ENCODE measurements around the gene ZNF445.
A peak's percentile ranks its signal among the peaks of the same experiment; 100 is the strongest.

The ZNF445 gene

GRCh38 chr3:44427683-44428082, 49.8 kb downstream of the ZNF445 start:
- H3K4me1 ChIP-seq (ENCODE audit: control insufficient read depth, insufficient read depth, low read depth, low read length): peaks cover 1% of the 10 kb centered on the region
- WGBS: 89% methylated on average over 3 of the region's 3 CpGs
- no peak overlapping the region for H3K14ac ChIP-seq (ENCODE audit: low read length in 2 of 2)
- H2AFZ ChIP-seq (ENCODE audit: low read depth, low read length): no peak overlapping the region
- no peak overlapping the region for H2BK120ac ChIP-seq (ENCODE audit: low read depth, low read length)
- H3K18ac ChIP-seq (ENCODE audit: low read depth in 1 of 2, low read length in 2 of 2): no peak overlapping the region
- no peak overlapping the region for H4K8ac ChIP-seq (ENCODE audit: low read length)
- no peak overlapping the region for H3K4me3 ChIP-seq (ENCODE audit: insufficient read depth in 1 of 2, low read depth in 1 of 2, low read length in 2 of 2)
- H3K23ac ChIP-seq (ENCODE audit: low read length in 2 of 2): no peak overlapping the region
- H3K27me3 ChIP-seq (ENCODE audit: control insufficient read depth in 1 of 2, insufficient read depth in 1 of 2, low read length in 2 of 2): peaks cover 4 to 22% of the 10 kb centered on the region in 2 experiments
- H2AK5ac ChIP-seq (ENCODE audit: low read length, severe bottlenecking): no peak overlapping the region
- no peak overlapping the region for H4K91ac ChIP-seq (ENCODE audit: low read length)
- H3K27ac ChIP-seq (ENCODE audit: low read length, poor library complexity, severe bottlenecking): no peak overlapping the region
- no peak for DNase-seq
- H3K4ac ChIP-seq (ENCODE audit: low read depth in 1 of 2, low read length in 2 of 2): no peak overlapping the region
- H2BK5ac ChIP-seq (ENCODE audit: low read depth, low read length, poor library complexity, severe bottlenecking): no peak overlapping the region
- no peak overlapping the region for H3K9ac ChIP-seq (ENCODE audit: low read length)
- no peak overlapping the region for H3K4me2 ChIP-seq (ENCODE audit: low read length, poor library complexity, severe bottlenecking)
- H3K79me1 ChIP-seq (replicated peaks; ENCODE audit: low read length, poor library complexity, severe bottlenecking): no peaks in the 10 kb centered on the region
- no peaks in the 10 kb centered on the region for H3K36me3 ChIP-seq (ENCODE audit: control insufficient read depth in 1 of 2, insufficient read depth in 2 of 2, low read depth in 1 of 2, low read length in 2 of 2)
- no peak overlapping the region for H2BK12ac ChIP-seq (ENCODE audit: low read length in 2 of 2)
- H2BK15ac ChIP-seq (ENCODE audit: low read depth, poor library complexity, severe bottlenecking): no peak overlapping the region
- H3K9me3 ChIP-seq (ENCODE audit: control insufficient read depth, low read length): no peaks in the 10 kb centered on the region

GRCh38 chr3:44424758-44425157, 52.7 kb downstream of the ZNF445 start:
- Histone ChIP-seq H3K27ac (ENCODE audit: low read length, poor library complexity, severe bottlenecking) (no peak overlapping the region), H2BK15ac (ENCODE audit: low read depth, poor library complexity, severe bottlenecking) (no peak overlapping the region), H3K36me3 (ENCODE audit: control insufficient read depth in 1 of 2, insufficient read depth in 2 of 2, low read depth in 1 of 2, low read length in 2 of 2) (no peaks in the 10 kb centered on the region), H3K14ac (ENCODE audit: low read length in 2 of 2) (peak overlapping the region in 1 of 2 experiments; percentile 36), H2AFZ (ENCODE audit: low read depth, low read length) (no peak overlapping the region), H3K9ac (ENCODE audit: low read length) (no peak overlapping the region), H3K4ac (ENCODE audit: low read depth in 1 of 2, low read length in 2 of 2) (no peak overlapping the region), H4K91ac (ENCODE audit: low read length) (no peak overlapping the region), H3K79me1 (replicated peaks; ENCODE audit: low read length, poor library complexity, severe bottlenecking) (no peaks in the 10 kb centered on the region), H2BK5ac (ENCODE audit: low read depth, low read length, poor library complexity, severe bottlenecking) (no peak overlapping the region), H3K9me3 (ENCODE audit: control insufficient read depth, low read length) (no peaks in the 10 kb centered on the region), H2BK120ac (ENCODE audit: low read depth, low read length) (no peak overlapping the region), H2BK12ac (ENCODE audit: low read length in 2 of 2) (no peak overlapping the region), H2AK5ac (ENCODE audit: low read length, severe bottlenecking) (no peak overlapping the region), H3K4me1 (ENCODE audit: control insufficient read depth, insufficient read depth, low read depth, low read length) (peaks cover 1% of the 10 kb centered on the region), H3K18ac (ENCODE audit: low read depth in 1 of 2, low read length in 2 of 2) (no peak overlapping the region), H3K4me2 (ENCODE audit: low read length, poor library complexity, severe bottlenecking) (no peak overlapping the region), H3K4me3 (ENCODE audit: insufficient read depth in 1 of 2, low read depth in 1 of 2, low read length in 2 of 2) (no peak overlapping the region), H3K23ac (ENCODE audit: low read length in 2 of 2) (no peak overlapping the region), H4K8ac (ENCODE audit: low read length) (no peak overlapping the region), H3K27me3 (ENCODE audit: control insufficient read depth in 1 of 2, insufficient read depth in 1 of 2, low read length in 2 of 2) (peaks cover 7 to 9% of the 10 kb centered on the region in 2 experiments)
- no peak for DNase-seq
- 77% methylated on average over 3 of the region's 3 CpGs for WGBS

- no peak for DNase-seq
These were observed 56.2 kb downstream of the ZNF445 start for GRCh38 chr3:44421280-44421679.

GRCh38 chr3:44420676-44421075, 56.8 kb downstream of the ZNF445 start:
- Histone ChIP-seq H3K9ac (ENCODE audit: low read length) (no peak overlapping the region), H2AK5ac (ENCODE audit: low read length, severe bottlenecking) (no peak overlapping the region), H2BK15ac (ENCODE audit: low read depth, poor library complexity, severe bottlenecking) (no peak overlapping the region), H3K4me3 (ENCODE audit: insufficient read depth in 1 of 2, low read depth in 1 of 2, low read length in 2 of 2) (no peak overlapping the region), H3K27me3 (ENCODE audit: control insufficient read depth in 1 of 2, insufficient read depth in 1 of 2, low read length in 2 of 2) (peaks cover 3 to 9% of the 10 kb centered on the region in 2 experiments), H3K27ac (ENCODE audit: low read length, poor library complexity, severe bottlenecking) (no peak overlapping the region), H2BK5ac (ENCODE audit: low read depth, low read length, poor library complexity, severe bottlenecking) (no peak overlapping the region), H3K18ac (ENCODE audit: low read depth in 1 of 2, low read length in 2 of 2) (no peak overlapping the region), H3K4me2 (ENCODE audit: low read length, poor library complexity, severe bottlenecking) (no peak overlapping the region), H2BK120ac (ENCODE audit: low read depth, low read length) (no peak overlapping the region), H3K79me1 (replicated peaks; ENCODE audit: low read length, poor library complexity, severe bottlenecking) (no peaks in the 10 kb centered on the region), H4K8ac (ENCODE audit: low read length) (no peak overlapping the region), H4K91ac (ENCODE audit: low read length) (no peak overlapping the region), H3K14ac (ENCODE audit: low read length in 2 of 2) (no peak overlapping the region), H3K9me3 (ENCODE audit: control insufficient read depth, low read length) (no peaks in the 10 kb centered on the region), H3K4me1 (ENCODE audit: control insufficient read depth, insufficient read depth, low read depth, low read length) (peaks cover 2% of the 10 kb centered on the region), H2AFZ (ENCODE audit: low read depth, low read length) (no peak overlapping the region), H3K23ac (ENCODE audit: low read length in 2 of 2) (no peak overlapping the region), H3K36me3 (ENCODE audit: control insufficient read depth in 1 of 2, insufficient read depth in 2 of 2, low read depth in 1 of 2, low read length in 2 of 2) (no peaks in the 10 kb centered on the region), H2BK12ac (ENCODE audit: low read length in 2 of 2) (no peak overlapping the region), H3K4ac (ENCODE audit: low read depth in 1 of 2, low read length in 2 of 2) (no peak overlapping the region)
- no peak for DNase-seq
- WGBS: 100% methylated on average over 1 of the region's 1 CpG

More at GRCh38 chr3:44421280-44421679, 56.2 kb downstream of the ZNF445 start:
- Histone ChIP-seq H2AFZ (ENCODE audit: low read depth, low read length) (no peak overlapping the region), H2BK5ac (ENCODE audit: low read depth, low read length, poor library complexity, severe bottlenecking) (no peak overlapping the region), H3K36me3 (ENCODE audit: control insufficient read depth in 1 of 2, insufficient read depth in 2 of 2, low read depth in 1 of 2, low read length in 2 of 2) (no peaks in the 10 kb centered on the region), H4K8ac (ENCODE audit: low read length) (no peak overlapping the region), H2BK120ac (ENCODE audit: low read depth, low read length) (no peak overlapping the region), H3K23ac (ENCODE audit: low read length in 2 of 2) (no peak overlapping the region), H3K4me3 (ENCODE audit: insufficient read depth in 1 of 2, low read depth in 1 of 2, low read length in 2 of 2) (no peak overlapping the region), H3K79me1 (replicated peaks; ENCODE audit: low read length, poor library complexity, severe bottlenecking) (no peaks in the 10 kb centered on the region), H3K27ac (ENCODE audit: low read length, poor library complexity, severe bottlenecking) (no peak overlapping the region), H2BK15ac (ENCODE audit: low read depth, poor library complexity, severe bottlenecking) (no peak overlapping the region), H3K4ac (ENCODE audit: low read depth in 1 of 2, low read length in 2 of 2) (no peak overlapping the region), H3K14ac (ENCODE audit: low read length in 2 of 2) (no peak overlapping the region), H3K27me3 (ENCODE audit: control insufficient read depth in 1 of 2, insufficient read depth in 1 of 2, low read length in 2 of 2) (peaks cover 3 to 9% of the 10 kb centered on the region in 2 experiments), H4K91ac (ENCODE audit: low read length) (no peak overlapping the region), H3K4me2 (ENCODE audit: low read length, poor library complexity, severe bottlenecking) (no peak overlapping the region), H2BK12ac (ENCODE audit: low read length in 2 of 2) (no peak overlapping the region), H3K9me3 (ENCODE audit: control insufficient read depth, low read length) (no peaks in the 10 kb centered on the region), H3K18ac (ENCODE audit: low read depth in 1 of 2, low read length in 2 of 2) (no peak overlapping the region), H2AK5ac (ENCODE audit: low read length, severe bottlenecking) (no peak overlapping the region), H3K9ac (ENCODE audit: low read length) (no peak overlapping the region), H3K4me1 (ENCODE audit: control insufficient read depth, insufficient read depth, low read depth, low read length) (peaks cover 2% of the 10 kb centered on the region)
- 80% methylated on average over 6 of the region's 6 CpGs for WGBS
